Mucosa of stomach (tissue), 1 donor: ENCODE data around the gene IGSF9.
"Not testable (repeated sequence)": the region's sequence is repeated elsewhere in the genome, so short reads cannot be mapped to it uniquely, and the experiment has no call there.

Source experiments
- H3K27me3 ChIP-seq: one replicate; pipeline ENCODE4 v1.7.0; 2013; ENCODE audit warnings: mild to moderate bottlenecking, low read length; ENCODE audit not compliant: control insufficient read depth, insufficient read depth
- H3K36me3 ChIP-seq: one replicate; pipeline ENCODE4 v1.7.0; 2013; ENCODE audit warnings: low read length; ENCODE audit not compliant: control insufficient read depth, insufficient read depth
- H3K4me1 ChIP-seq: one replicate; pipeline ENCODE4 v1.7.0; 2013; ENCODE audit warnings: mild to moderate bottlenecking, low read length; ENCODE audit not compliant: control insufficient read depth, insufficient read depth
- H3K4me3 ChIP-seq: one replicate; pipeline ENCODE4 v1.7.0; 2013; ENCODE audit warnings: low read length
- H3K9ac ChIP-seq: one replicate; pipeline ENCODE4 v1.7.0; 2013; ENCODE audit warnings: mild to moderate bottlenecking, low read length, moderate library complexity
- H3K9me3 ChIP-seq: one replicate; pipeline ENCODE4 v1.7.0; 2013; ENCODE audit warnings: mild to moderate bottlenecking, low read length, moderate library complexity; ENCODE audit not compliant: control insufficient read depth
- donor health status: Pancreatic carcinoma.

The IGSF9 gene

GRCh38 chr1:159917533-159918351 is 27.7 kb downstream of the IGSF9 start:
- Histone ChIP-seq H3K9ac (peak overlapping the region; percentile 98), H3K36me3 (peaks cover 42% of the 10 kb centered on the region), H3K9me3 (no peaks in the 10 kb centered on the region), H3K4me1 (peaks cover 97% of the 10 kb centered on the region), H3K27me3 (no peaks in the 10 kb centered on the region), H3K4me3 (no peak overlapping the region)

GRCh38 chr1:159916242-159917051 is 29.0 kb downstream of the IGSF9 start:
- peaks cover 97% of the 10 kb centered on the region for H3K4me1 ChIP-seq
- H3K4me3 ChIP-seq = no peak overlapping the region

GRCh38 chr1:159915571-159916241 is 29.7 kb downstream of the IGSF9 start:
- H3K4me3 ChIP-seq = no peak overlapping the region
- H3K36me3 ChIP-seq = peaks cover 24% of the 10 kb centered on the region
- H3K9ac ChIP-seq = peak overlapping the region; percentile 43
- H3K4me1 ChIP-seq = peaks cover 97% of the 10 kb centered on the region
- H3K9me3 ChIP-seq = no peaks in the 10 kb centered on the region
- H3K27me3 ChIP-seq = no peaks in the 10 kb centered on the region

More at GRCh38 chr1:159916242-159917051, 29.0 kb downstream of the IGSF9 start:
- Histone ChIP-seq H3K9me3 (no peaks in the 10 kb centered on the region), H3K27me3 (no peaks in the 10 kb centered on the region), H3K9ac (peak overlapping the region; percentile 45), H3K36me3 (peaks cover 31% of the 10 kb centered on the region)

GRCh38 chr1:159914252-159915018 is 31.0 kb downstream of the IGSF9 start:
- Histone ChIP-seq H3K9ac (peak overlapping the region; percentile 54), H3K36me3 (peaks cover 11% of the 10 kb centered on the region), H3K4me3 (peak overlapping the region; percentile 7), H3K4me1 (peaks cover 96% of the 10 kb centered on the region), H3K9me3 (no peaks in the 10 kb centered on the region), H3K27me3 (no peaks in the 10 kb centered on the region)

- Histone ChIP-seq H3K9ac (peak overlapping the region; percentile 54), H3K4me1 (peaks cover 96% of the 10 kb centered on the region), H3K9me3 (no peaks in the 10 kb centered on the region), H3K36me3 (peaks cover 3% of the 10 kb centered on the region), H3K27me3 (no peaks in the 10 kb centered on the region), H3K4me3 (peak overlapping the region; percentile 7)
Observed at GRCh38 chr1:159913451-159914192, 31.8 kb downstream of the IGSF9 start.

- no peaks in the 10 kb centered on the region for H3K36me3 ChIP-seq
- H3K9me3 ChIP-seq = no peaks in the 10 kb centered on the region
- no peak overlapping the region for H3K4me3 ChIP-seq
- peak overlapping the region; percentile 46 for H3K9ac ChIP-seq
- H3K4me1 ChIP-seq = peaks cover 95% of the 10 kb centered on the region
- no peaks in the 10 kb centered on the region for H3K27me3 ChIP-seq
Observed at GRCh38 chr1:159911326-159912070, 33.9 kb downstream of the IGSF9 start.

- Histone ChIP-seq H3K27me3 (no peaks in the 10 kb centered on the region), H3K9ac (peak overlapping the region; percentile 33), H3K4me1 (peaks cover 64% of the 10 kb centered on the region), H3K36me3 (no peaks in the 10 kb centered on the region), H3K4me3 (no peak overlapping the region), H3K9me3 (no peaks in the 10 kb centered on the region)
Observed at GRCh38 chr1:159908031-159908940, 37.1 kb downstream of the IGSF9 start.

GRCh38 chr1:159906960-159907359 is 38.5 kb downstream of the IGSF9 start:
- Histone ChIP-seq H3K4me1 (peaks cover 51% of the 10 kb centered on the region), H3K9me3 (no peaks in the 10 kb centered on the region), H3K9ac (no peak overlapping the region), H3K27me3 (no peaks in the 10 kb centered on the region), H3K4me3 (no peak overlapping the region), H3K36me3 (no peaks in the 10 kb centered on the region)

GRCh38 chr1:159904036-159904435 is 41.4 kb downstream of the IGSF9 start:
- H3K36me3 ChIP-seq, H3K4me3 ChIP-seq, H3K9me3 ChIP-seq: not testable (repeated sequence)

GRCh38 chr1:159902541-159902940 is 42.9 kb downstream of the IGSF9 start:
- Histone ChIP-seq H3K9me3 (no peaks in the 10 kb centered on the region), H3K4me1 (peaks cover 40% of the 10 kb centered on the region), H3K4me3 (no peak overlapping the region), H3K27me3 (no peaks in the 10 kb centered on the region), H3K9ac (no peak overlapping the region), H3K36me3 (no peaks in the 10 kb centered on the region)

More at GRCh38 chr1:159904036-159904435, 41.4 kb downstream of the IGSF9 start:
- H3K4me1 ChIP-seq = peaks cover 50% of the 10 kb centered on the region
- H3K9ac ChIP-seq, H3K27me3 ChIP-seq: not testable (repeated sequence)
